ENCODE results near the gene AUH. TPM values are rescaled to one million over a fixed set of nuclear protein-coding genes. Genes with fewer than 3 reads are reported as not detected.

Gene AUH
- total RNA-seq, 1 experiment from 2014 or later = 29.0 TPM

GRCh38 chr9:91247278-91247677 lies 114.4 kb downstream of the AUH start:
- no peaks in the 10 kb centered on the region for H3K79me2 ChIP-seq (ENCODE audit: insufficient read depth, low read length)
- no peaks in the 10 kb centered on the region for H3K9me2 ChIP-seq (ENCODE audit: insufficient read depth)
- RAD21 ChIA-PET (ENCODE audit: low non-redundant PET in 1 of 2, low total read pairs in 2 of 2, uncharacterized antibody in 2 of 2, unreplicated experiment in 2 of 2) = no interaction called here
- DNase-seq (ENCODE audit: low read depth, low spot score) (no peak), ATAC-seq (no peak)
- no peaks in the 10 kb centered on the region for H3K27me3 ChIP-seq (ENCODE audit: insufficient read depth, low read length)
- intact Hi-C loops (cut with micrococcal nuclease) = no loop called here
- H3K9me3 ChIP-seq (ENCODE audit: control insufficient read depth in 1 of 2, insufficient read depth in 1 of 2, low read depth in 1 of 2, low read length in 2 of 2) = no peaks in the 10 kb centered on the region
- POLR2A ChIA-PET = no interaction called here
- no peak overlapping the region for H2AFZ ChIP-seq (ENCODE audit: low read depth, low read length, poor library complexity, severe bottlenecking)
- no peak overlapping the region for H3K27ac ChIP-seq (ENCODE audit: low read depth, low read length)
- peaks cover 10 to 22% of the 10 kb centered on the region in 2 experiments for H3K4me1 ChIP-seq (ENCODE audit: control insufficient read depth in 1 of 2, insufficient read depth in 2 of 2, low read length in 2 of 2)
- no TSS peak for BruUV-seq (replicated peaks)
- no peak overlapping the region for H3K9ac ChIP-seq (ENCODE audit: low read length)
- no peaks in the 10 kb centered on the region for H3K36me3 ChIP-seq (ENCODE audit: control insufficient read depth in 1 of 2, insufficient read depth in 2 of 2, low read length in 2 of 2)
- CTCF ChIA-PET = no interaction called here
- no peaks in the 10 kb centered on the region for H4K20me1 ChIP-seq (ENCODE audit: insufficient read depth)
- TF ChIP-seq YY1 (IDR thresholded peaks at IDR 0.05; ENCODE audit: extremely low read depth, insufficient replicate concordance, low read depth, low read length) (no peak), EZH2 (IDR thresholded peaks at IDR 0.05) (no peak), JUND (IDR thresholded peaks at IDR 0.05) (no peak), SP1 (IDR thresholded peaks at IDR 0.05; ENCODE audit: low read depth) (no peak), FOSL1 (IDR thresholded peaks at IDR 0.05; ENCODE audit: low read depth) (no peak), EZH2phosphoT487 (IDR thresholded peaks at IDR 0.05; ENCODE audit: borderline replicate concordance) (no peak), REST (IDR thresholded peaks at IDR 0.05; ENCODE audit: low read depth) (no peak), ZNF274 (IDR thresholded peaks at IDR 0.05; ENCODE audit: low read depth, low read length) (no peak), TCF7L2 (IDR thresholded peaks at IDR 0.05; ENCODE audit: borderline replicate concordance, extremely low read depth, insufficient read depth, insufficient read length) (no peak), EGR1 (IDR thresholded peaks at IDR 0.05; ENCODE audit: low read depth) (no peak), POLR2A (IDR thresholded peaks at IDR 0.05; ENCODE audit: borderline replicate concordance, extremely low read depth, insufficient read depth, insufficient read length) (no peak), SIN3A (IDR thresholded peaks at IDR 0.05; ENCODE audit: low read depth) (no peak)
- H3K4me3 ChIP-seq (replicated peaks in 1 of 2; ENCODE audit: low read depth in 1 of 2, low read length in 2 of 2) = no peak overlapping the region
- no peak overlapping the region for H3K4me2 ChIP-seq (ENCODE audit: low read length)

All from HCT116 (cell line).